Erythroblast (primary cell): ENCODE data around the gene TTLL4.

Source experiments
- DNase-seq, 2 experiments: peaks; one replicate each; lab custom pipeline; 2025; lab: John Stamatoyannopoulos, UW
- GATA1 ChIP-seq: IDR thresholded peaks from 2 replicates; pipeline ENCODE4 v1.6.1; 2011; ENCODE audit warnings: low read depth, mild to moderate bottlenecking, control low read depth, low read length, moderate library complexity
- POLR2A ChIP-seq: IDR thresholded peaks from 2 replicates; pipeline ENCODE4 v1.6.1; 2011; ENCODE audit warnings: mild to moderate bottlenecking, low read length

Gene TTLL4, protein sequence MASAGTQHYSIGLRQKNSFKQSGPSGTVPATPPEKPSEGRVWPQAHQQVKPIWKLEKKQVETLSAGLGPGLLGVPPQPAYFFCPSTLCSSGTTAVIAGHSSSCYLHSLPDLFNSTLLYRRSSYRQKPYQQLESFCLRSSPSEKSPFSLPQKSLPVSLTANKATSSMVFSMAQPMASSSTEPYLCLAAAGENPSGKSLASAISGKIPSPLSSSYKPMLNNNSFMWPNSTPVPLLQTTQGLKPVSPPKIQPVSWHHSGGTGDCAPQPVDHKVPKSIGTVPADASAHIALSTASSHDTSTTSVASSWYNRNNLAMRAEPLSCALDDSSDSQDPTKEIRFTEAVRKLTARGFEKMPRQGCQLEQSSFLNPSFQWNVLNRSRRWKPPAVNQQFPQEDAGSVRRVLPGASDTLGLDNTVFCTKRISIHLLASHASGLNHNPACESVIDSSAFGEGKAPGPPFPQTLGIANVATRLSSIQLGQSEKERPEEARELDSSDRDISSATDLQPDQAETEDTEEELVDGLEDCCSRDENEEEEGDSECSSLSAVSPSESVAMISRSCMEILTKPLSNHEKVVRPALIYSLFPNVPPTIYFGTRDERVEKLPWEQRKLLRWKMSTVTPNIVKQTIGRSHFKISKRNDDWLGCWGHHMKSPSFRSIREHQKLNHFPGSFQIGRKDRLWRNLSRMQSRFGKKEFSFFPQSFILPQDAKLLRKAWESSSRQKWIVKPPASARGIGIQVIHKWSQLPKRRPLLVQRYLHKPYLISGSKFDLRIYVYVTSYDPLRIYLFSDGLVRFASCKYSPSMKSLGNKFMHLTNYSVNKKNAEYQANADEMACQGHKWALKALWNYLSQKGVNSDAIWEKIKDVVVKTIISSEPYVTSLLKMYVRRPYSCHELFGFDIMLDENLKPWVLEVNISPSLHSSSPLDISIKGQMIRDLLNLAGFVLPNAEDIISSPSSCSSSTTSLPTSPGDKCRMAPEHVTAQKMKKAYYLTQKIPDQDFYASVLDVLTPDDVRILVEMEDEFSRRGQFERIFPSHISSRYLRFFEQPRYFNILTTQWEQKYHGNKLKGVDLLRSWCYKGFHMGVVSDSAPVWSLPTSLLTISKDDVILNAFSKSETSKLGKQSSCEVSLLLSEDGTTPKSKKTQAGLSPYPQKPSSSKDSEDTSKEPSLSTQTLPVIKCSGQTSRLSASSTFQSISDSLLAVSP

GRCh38 chr2:218710687-218711549, at the start of gene TTLL4:
TTLL4 (plus strand) TSS chr2:218710835; CDS start chr2:218737677, 26,842 bp downstream.
- TF ChIP-seq GATA1: no peak
- peak; percentile 67 for TF ChIP-seq POLR2A
- peak; percentile 97 to 99 for DNase-seq

- TF ChIP-seq GATA1: no peak
- TF ChIP-seq POLR2A: no peak
Measured at GRCh38 chr2:218662377-218662776, 48.3 kb upstream of the TTLL4 start.

GRCh38 chr2:218662827-218663226, 47.8 kb upstream of the TTLL4 start:
- no peak for TF ChIP-seq POLR2A
- DNase-seq: no peak

More at GRCh38 chr2:218662377-218662776, 48.3 kb upstream of the TTLL4 start:
- no peak for DNase-seq

DNA sequence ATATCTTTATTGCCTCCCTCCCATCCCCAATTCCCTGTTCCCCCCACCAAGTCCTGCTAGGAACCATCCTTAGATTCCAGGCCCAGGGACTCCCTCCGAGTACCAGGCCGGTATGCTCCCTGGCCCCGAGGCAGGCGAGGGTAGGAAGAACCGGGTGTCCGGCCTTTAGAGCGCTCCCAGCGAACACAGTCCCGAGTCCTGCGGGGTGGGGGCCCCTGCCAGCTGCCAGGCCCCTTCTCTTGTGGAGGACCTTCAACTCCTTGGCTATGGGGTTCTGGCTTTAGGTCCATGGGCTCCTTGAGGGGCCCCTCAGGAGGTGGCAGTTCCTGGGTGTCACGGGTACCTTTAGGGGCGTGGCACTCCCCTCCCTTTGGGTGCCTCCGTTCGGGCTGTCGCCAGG, 46.7 kb upstream of the TTLL4 start:
- TF ChIP-seq POLR2A (no peak), GATA1 (no peak)

GRCh38 chr2:218664653-218665052, 46.0 kb upstream of the TTLL4 start:
- TF ChIP-seq GATA1 (no peak), POLR2A (no peak)
- no peak for DNase-seq

More for the DNA sequence above, 46.7 kb upstream of the TTLL4 start:
- DNase-seq: no peak

DNA sequence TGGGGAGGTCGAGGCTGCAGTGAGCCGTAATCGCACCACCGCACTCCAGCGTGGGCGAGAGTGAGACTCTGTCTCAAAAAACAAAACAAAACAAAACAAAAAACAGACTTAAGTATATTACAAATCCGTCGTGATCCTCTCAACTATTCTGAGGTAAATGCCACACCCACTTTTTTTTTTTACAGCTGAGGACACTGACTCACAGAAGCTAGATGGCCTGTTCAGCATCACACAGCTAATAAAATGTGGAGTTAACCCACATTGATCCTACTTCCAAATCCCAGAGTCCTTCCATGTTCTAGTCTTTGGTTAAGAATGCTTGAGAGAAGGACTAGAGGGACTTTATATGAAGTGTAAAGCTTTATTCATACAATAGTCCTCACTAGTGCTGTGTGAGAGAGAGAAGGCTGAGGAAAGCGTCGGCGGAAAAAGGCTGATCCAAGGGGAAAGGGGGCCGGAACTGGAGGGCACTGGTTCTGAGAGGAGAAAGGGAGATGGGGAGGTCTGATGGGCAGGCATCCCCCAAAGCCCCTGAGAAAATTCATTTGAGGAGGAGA, 39.5 kb upstream of the TTLL4 start:
- no peak for TF ChIP-seq POLR2A
- TF ChIP-seq GATA1: no peak
- DNase-seq: peak; percentile 29 to 41

DNA sequence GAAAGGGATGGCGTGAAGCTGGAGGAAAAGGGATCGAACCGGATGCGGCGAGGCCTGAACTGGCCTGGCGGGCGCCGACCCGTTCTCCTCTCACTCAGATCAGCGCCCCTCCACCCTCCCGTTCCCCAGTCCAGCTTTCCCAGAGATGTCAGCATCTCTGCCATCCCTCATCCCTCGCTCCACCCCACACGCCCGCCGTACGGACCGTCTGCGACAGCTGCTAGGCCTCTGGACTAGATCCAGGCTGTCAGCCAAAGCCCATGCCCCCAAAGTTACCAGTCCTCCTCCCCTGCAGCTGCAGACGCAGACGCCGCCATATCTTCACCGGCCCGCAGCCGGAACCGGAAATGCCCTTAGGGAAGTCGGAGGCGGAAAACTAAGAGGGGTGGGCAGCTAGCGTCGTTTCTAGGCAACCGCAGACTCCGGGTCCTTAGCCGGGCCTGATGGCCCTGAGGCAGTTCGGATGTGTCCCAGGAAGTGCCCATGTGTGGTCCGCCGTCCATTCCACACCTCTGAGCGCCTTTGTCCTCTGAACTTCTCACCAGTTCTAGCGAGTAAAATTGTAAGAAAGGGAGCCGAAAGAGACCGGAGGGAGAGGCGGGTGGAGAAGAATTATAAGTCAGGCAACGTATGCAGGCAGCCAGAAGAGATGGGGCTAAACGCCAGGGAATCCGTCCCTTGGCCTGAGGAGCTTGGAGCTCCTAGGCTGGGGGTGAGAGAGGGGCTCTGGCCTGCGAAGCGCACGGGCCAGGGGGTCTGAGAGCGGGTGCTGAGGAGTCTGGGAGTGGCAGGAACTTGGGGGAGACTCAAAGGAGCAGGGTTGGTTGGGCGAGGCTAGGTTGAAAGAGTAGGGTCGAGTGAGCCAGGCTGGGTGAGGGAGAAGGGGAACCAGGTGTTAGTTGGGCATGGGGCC, 38.7 kb upstream of the TTLL4 start, which contains the start of the genes RNF25 and STK36:
Gene RNF25, minus strand, starts transcription at position 349 of the 913 bp plus-strand sequence. Its CDS starts 32 bp downstream, at position 317.
Gene STK36, plus strand, starts transcription at position 433 of the 913 bp plus-strand sequence. CDS start 744 bp downstream, outside the sequence.
- TF ChIP-seq GATA1 (no peak), POLR2A (peak; percentile 87)
- peak; percentile 90 for DNase-seq

- DNase-seq: peak in 1 of 2 experiments; percentile 41
- TF ChIP-seq GATA1: no peak
- no peak for TF ChIP-seq POLR2A
Measured at GRCh38 chr2:218679119-218679518, 31.5 kb upstream of the TTLL4 start.

DNA sequence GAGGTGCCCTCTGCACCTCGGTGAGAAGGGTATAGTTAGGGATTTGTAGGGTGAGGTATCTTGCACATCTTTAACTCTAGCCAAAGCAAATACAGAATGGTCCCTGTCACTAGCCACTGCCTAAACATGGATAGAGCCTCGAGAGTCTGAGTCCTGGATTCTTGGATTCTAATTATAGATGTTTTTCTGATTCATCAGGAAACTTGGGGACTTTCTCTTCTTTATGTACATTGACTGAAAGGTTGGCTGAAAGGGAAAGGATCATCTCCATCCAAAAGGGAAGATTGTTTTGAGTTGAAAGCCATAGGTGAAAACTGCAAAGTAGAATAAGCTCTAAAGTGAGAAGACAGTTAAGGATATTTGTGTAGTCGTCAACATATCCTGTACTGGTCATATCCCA, 30.6 kb upstream of the TTLL4 start:
- TF ChIP-seq GATA1 (no peak), POLR2A (no peak)
- DNase-seq: no peak

DNA sequence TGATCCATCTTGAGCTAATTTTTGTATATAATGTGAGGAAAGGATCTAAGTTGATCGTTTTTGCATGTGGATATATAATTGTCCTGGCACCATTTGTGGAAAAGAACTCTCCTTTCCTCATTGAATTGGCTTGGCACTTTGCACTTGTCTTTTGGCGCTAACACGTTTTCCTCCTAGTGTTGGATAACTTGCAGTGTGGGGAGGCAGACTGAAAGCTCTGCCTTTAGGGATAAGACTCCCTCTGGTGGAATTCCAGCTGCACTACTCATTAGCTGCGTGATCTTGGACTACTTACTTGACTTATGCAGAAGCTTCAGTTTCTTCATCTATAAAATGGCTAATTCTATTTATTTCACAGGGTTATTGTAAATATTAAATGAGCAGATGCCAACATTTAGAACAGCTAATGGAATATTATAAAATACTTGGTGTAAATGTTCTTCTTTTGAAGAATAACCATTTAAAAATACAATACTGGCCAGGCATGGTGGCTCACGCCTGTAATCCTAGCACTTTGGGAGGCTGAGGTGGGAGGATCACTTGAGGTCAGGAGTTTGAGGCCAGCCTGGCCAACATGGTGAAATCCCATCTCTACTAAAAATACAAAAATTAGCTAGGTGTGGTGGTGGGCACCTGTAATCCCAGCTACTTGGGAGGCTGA, 23.1 kb upstream of the TTLL4 start:
- DNase-seq: peak; percentile 76 to 78

DNA sequence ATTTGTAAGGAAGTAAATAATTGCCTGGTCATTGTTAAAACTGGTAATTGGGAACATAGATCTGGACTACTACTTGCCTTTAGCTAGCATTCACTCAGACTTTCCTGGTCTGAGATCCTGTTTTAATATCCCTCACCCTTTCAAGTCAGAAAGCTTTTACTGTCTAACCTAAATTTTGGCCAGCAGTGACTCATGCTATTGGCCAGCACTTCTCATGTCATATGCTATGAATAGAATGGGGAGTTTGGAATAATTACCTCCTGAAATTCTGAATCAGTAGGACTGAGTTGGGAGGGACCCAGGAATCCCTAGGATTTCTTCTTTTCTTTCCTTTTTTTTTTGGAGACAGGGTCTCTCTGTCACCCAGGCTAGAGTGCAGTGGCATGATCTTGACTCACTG, 19.4 kb upstream of the TTLL4 start:
- TF ChIP-seq GATA1 (no peak), POLR2A (no peak)
- DNase-seq: no peak
